Panc1 (cell line): ENCODE results near the gene LDLRAD4. TPM values are rescaled to one million over a fixed set of nuclear protein-coding genes. Genes with fewer than 3 reads are reported as not detected.

Source experiments
- ATAC-seq: fragments of 200-7000 bp; cut with Tn5 transposase; 2 replicates; pipeline ENCODE4 v1.9.1; 2020; ENCODE audit warnings: mild to moderate bottlenecking, moderate library complexity
- BruUV-seq: library from RNA; stranded (reverse); fragments of 400-500 nt; replicated peaks from 2 replicates; lab custom pipeline; 2021; lab: Mats Ljungman, UMichigan
- CTCF ChIA-PET: fragments of 300-600 bp; sonication (Branson Sonifier 250); formaldehyde crosslinking; loops from one replicate; lab custom pipeline; 2022; ENCODE audit warnings: antibody characterized with exemption; lab: Charles Lee
- POLR2A ChIA-PET: fragments of 300-600 bp; sonication (Branson Sonifier 250); formaldehyde crosslinking; loops from one replicate; lab custom pipeline; 2022; ENCODE audit warnings: antibody characterized with exemption; lab: Charles Lee
- DNase-seq: peaks from one replicate; pipeline ENCODE4 v3.0.0-alpha.2; 2010; ENCODE audit warnings: low read depth, low spot score
- H3K27ac ChIP-seq: 2 replicates; pipeline ENCODE4 v1.5.1; 2011; ENCODE audit warnings: mild to moderate bottlenecking, low read length, inconsistent platforms
- H3K27me3 ChIP-seq: fragments of 200-500 bp; sonication (Bioruptor generic); 2 replicates; pipeline ENCODE4 v1.6.0; 2014; ENCODE audit warnings: low read length, inconsistent platforms; ENCODE audit not compliant: control insufficient read depth, insufficient read depth
- H3K36me3 ChIP-seq: fragments of 200-500 bp; sonication (Bioruptor generic); 2 replicates; pipeline ENCODE4 v1.5.1; 2014; ENCODE audit warnings: inconsistent platforms, mild to moderate bottlenecking, low read length, moderate library complexity; ENCODE audit not compliant: control insufficient read depth, insufficient read depth
- H3K4me1 ChIP-seq: 2 replicates; pipeline ENCODE4 v1.5.1; 2011; ENCODE audit warnings: inconsistent platforms, mild to moderate bottlenecking, low read length, moderate library complexity; ENCODE audit not compliant: control insufficient read depth, insufficient read depth
- H3K4me3 ChIP-seq, 2 experiments: 2 replicates each; pipeline ENCODE4 v1.5.1; 2011 to 2012; ENCODE audit warnings: low read depth in 2 of 2, low read length in 2 of 2, mild to moderate bottlenecking in 2 of 2, inconsistent platforms in 1 of 2, moderate library complexity in 1 of 2
- H3K9me3 ChIP-seq: fragments of 200-500 bp; sonication (Bioruptor generic); 2 replicates; pipeline ENCODE4 v1.5.1; 2014; ENCODE audit warnings: low read depth, mild to moderate bottlenecking, inconsistent platforms, low read length, moderate library complexity; ENCODE audit not compliant: control insufficient read depth, insufficient read depth
- CTCF ChIP-seq: fragments of 450-650 bp; IDR thresholded peaks from 2 replicates; pipeline ENCODE4 v1.5.1; 2017; ENCODE audit warnings: mild to moderate bottlenecking
- POLR2AphosphoS5 ChIP-seq: IDR thresholded peaks from 2 replicates; pipeline ENCODE4 v1.6.1; 2012; ENCODE audit warnings: mild to moderate bottlenecking, low read depth, low read length, moderate library complexity
- REST ChIP-seq, 2 experiments: IDR thresholded peaks; 2 replicates each; pipeline ENCODE4 v1.6.1; 2011 to 2012; ENCODE audit warnings: low read depth in 2 of 2, control low read depth in 1 of 2, low read length in 1 of 2, mild to moderate bottlenecking in 1 of 2, moderate library complexity in 1 of 2; ENCODE audit not compliant: insufficient read depth in 1 of 2
- SIN3A ChIP-seq: IDR thresholded peaks from 2 replicates; pipeline ENCODE4 v1.6.1; 2012; ENCODE audit warnings: low read depth, mild to moderate bottlenecking, low read length, moderate library complexity, borderline replicate concordance; ENCODE audit not compliant: insufficient read depth
- TCF7L2 ChIP-seq: IDR thresholded peaks from 2 replicates; pipeline ENCODE4 v1.6.1; 2011; ENCODE audit warnings: mild to moderate bottlenecking, low read depth, low read length, inconsistent platforms
- in situ Hi-C: cut with HindIII; loops from 2 replicates; pipeline ENCODE4 v1.10.0; 2016; ENCODE audit warnings: low sequenced_read_pairs, low pct_unique_long_range_greater_than_20kb
- intact Hi-C: fragments of 100-400 bp; cut with micrococcal nuclease; formaldehyde crosslinking; loops from one replicate; pipeline ENCODE4 v1.10.0; 2022; ENCODE audit not compliant: unreplicated experiment
- total RNA-seq: library from RNA; stranded (reverse); gene quantifications from one replicate; pipeline ENCODE4 v1.2.1, GENCODE V29; 2021; ENCODE audit not compliant: unreplicated experiment

Gene LDLRAD4
- total RNA-seq, 1 experiment from 2014 or later, result 0.28 TPM

- ATAC-seq (no peak), DNase-seq (no peak)
- intact Hi-C loops, result no loop called here
- ChIA-PET CTCF (no interaction called here), POLR2A (no interaction called here)
- in situ Hi-C loops, result no loop called here
- no TSS peak for BruUV-seq
- Histone ChIP-seq H3K4me3 (no peak overlapping the region), H3K9me3 (no peaks in the 10 kb centered on the region), H3K27ac (no peak overlapping the region), H3K4me1 (no peaks in the 10 kb centered on the region), H3K27me3 (no peaks in the 10 kb centered on the region), H3K36me3 (no peaks in the 10 kb centered on the region)
- TF ChIP-seq SIN3A, result no peak
- no peak for TF ChIP-seq POLR2AphosphoS5
- TF ChIP-seq REST (IDR thresholded peaks at IDR 0.05; ENCODE audit: insufficient read depth in 1 of 2, low read depth in 2 of 2, low read length in 1 of 2), result no peak
- no peak for TF ChIP-seq CTCF
- no peak for TF ChIP-seq TCF7L2
Observed at GRCh38 chr18:13415736-13416135, 197.2 kb downstream of the LDLRAD4 start.

DNA sequence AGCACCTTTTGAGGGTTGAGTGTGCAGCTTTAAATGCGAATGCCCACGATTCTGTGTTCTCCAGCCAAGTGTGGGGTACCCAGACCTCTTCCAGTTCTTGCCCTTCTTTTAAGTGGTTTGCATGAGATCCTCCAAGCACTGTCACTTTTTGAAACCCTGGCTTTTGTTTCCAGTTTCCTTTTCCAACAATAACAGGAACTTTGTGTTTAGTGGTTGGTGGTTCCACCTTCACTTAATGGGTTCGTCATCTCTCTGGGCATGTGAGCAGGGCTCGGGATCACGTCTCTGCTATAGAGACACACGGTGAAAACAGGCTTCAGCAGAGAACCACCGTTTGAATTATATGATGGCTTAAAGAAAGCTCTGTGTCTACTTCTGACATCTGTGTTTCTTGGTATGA is 197.6 kb downstream of the LDLRAD4 start:
- POLR2A ChIA-PET, result interaction anchor here (0.9 kb wide), 1 partner anchor 66 kb away, joined by 5 read pairs; no protein-coding TSS in a partner anchor
- no TSS peak for BruUV-seq

More for the DNA sequence above, 197.6 kb downstream of the LDLRAD4 start:
- CTCF ChIA-PET, result no interaction called here
- in situ Hi-C loops, result no loop called here
- no peak overlapping the region for H3K4me3 ChIP-seq
- no peaks in the 10 kb centered on the region for H3K27me3 ChIP-seq
- H3K4me1 ChIP-seq, result no peaks in the 10 kb centered on the region
- DNase-seq, result no peak
- H3K27ac ChIP-seq, result no peak overlapping the region
- no peaks in the 10 kb centered on the region for H3K36me3 ChIP-seq
- intact Hi-C loops, result no loop called here
- ATAC-seq, result no peak
- no peak for TF ChIP-seq TCF7L2
- no peak for TF ChIP-seq REST (IDR thresholded peaks at IDR 0.05; ENCODE audit: insufficient read depth in 1 of 2, low read depth in 2 of 2, low read length in 1 of 2)
- no peak for TF ChIP-seq SIN3A
- no peak for TF ChIP-seq CTCF
- TF ChIP-seq POLR2AphosphoS5, result no peak
- H3K9me3 ChIP-seq, result no peaks in the 10 kb centered on the region
